Osteocyte (in vitro differentiated cells): ENCODE measurements around the gene KLF17. TPM values are rescaled to one million over a fixed set of nuclear protein-coding genes. Genes with fewer than 3 reads are reported as not detected.

Experiments used
- DNase-seq: peaks from one replicate; pipeline ENCODE4 v3.0.0; 2021; ENCODE audit warnings: mixed read lengths; ENCODE audit not compliant: unreplicated experiment; ENCODE audit errors: extremely low spot score
- H3K27ac Mint-ChIP-seq: one replicate; pipeline ENCODE4 v1.8.0; 2021; ENCODE audit warnings: mild to moderate bottlenecking, mixed read lengths; ENCODE audit not compliant: unreplicated experiment
- H3K27me3 Mint-ChIP-seq: one replicate; pipeline ENCODE4 v1.8.0; 2021; ENCODE audit warnings: mixed read lengths; ENCODE audit not compliant: unreplicated experiment
- H3K36me3 Mint-ChIP-seq: one replicate; pipeline ENCODE4 v1.8.0; 2021; ENCODE audit warnings: mixed read lengths; ENCODE audit not compliant: unreplicated experiment
- H3K4me1 Mint-ChIP-seq: one replicate; pipeline ENCODE4 v1.8.0; 2021; ENCODE audit warnings: mixed read lengths; ENCODE audit not compliant: unreplicated experiment
- H3K4me3 Mint-ChIP-seq: one replicate; pipeline ENCODE4 v1.8.0; 2021; ENCODE audit warnings: mild to moderate bottlenecking, moderate library complexity, mixed read lengths; ENCODE audit not compliant: unreplicated experiment
- H3K9me3 Mint-ChIP-seq: one replicate; pipeline ENCODE4 v1.8.0; 2021; ENCODE audit warnings: mixed read lengths; ENCODE audit not compliant: unreplicated experiment
- CTCF ChIP-seq: fragments of 200-600 bp; sonication (generic); IDR thresholded peaks from 2 replicates; pipeline ENCODE4 v1.5.0; 2021; ENCODE audit warnings: antibody characterized with exemption, mild to moderate bottlenecking, moderate library complexity
- long read RNA-seq: library from polyadenylated mRNA; unstranded; transcript quantifications from one replicate; pipeline ENCODE4 v2.0.0, GENCODE V29; 2021
- total RNA-seq: library from RNA; stranded (reverse); gene quantifications from 2 replicates; pipeline ENCODE4 v1.2.1, GENCODE V29; 2021

Gene KLF17
- not detected in 2 replicates for total RNA-seq
- long read RNA-seq = 0 reads

GRCh38 chr1:44118682-44119081, at the start of gene KLF17:
Gene KLF17, plus strand, starts transcription at chr1:44118821. Its CDS starts 87 bp downstream, at chr1:44118908.
- Mint-ChIP-seq H3K27ac (no peak within 1 kb of the TSS), H3K4me3 (no peak within 1 kb of the TSS), H3K36me3 (no peaks in the 10 kb centered on the region), H3K4me1 (no peaks in the 10 kb centered on the region), H3K27me3 (peaks cover 62% of the 10 kb centered on the region), H3K9me3 (no peaks in the 10 kb centered on the region)
- DNase-seq = no peak
- no peak for TF ChIP-seq CTCF

- no peaks in the 10 kb centered on the region for H3K36me3 Mint-ChIP-seq
- no peak for TF ChIP-seq CTCF
- H3K27ac Mint-ChIP-seq = no peak overlapping the region
- peaks cover 3% of the 10 kb centered on the region for H3K9me3 Mint-ChIP-seq
- no peak overlapping the region for H3K4me3 Mint-ChIP-seq
- peaks cover 2% of the 10 kb centered on the region for H3K4me1 Mint-ChIP-seq
- DNase-seq = no peak
- peaks cover 48% of the 10 kb centered on the region for H3K27me3 Mint-ChIP-seq
Measured at GRCh38 chr1:44071461-44071860, 47.2 kb upstream of the KLF17 start.

DNA sequence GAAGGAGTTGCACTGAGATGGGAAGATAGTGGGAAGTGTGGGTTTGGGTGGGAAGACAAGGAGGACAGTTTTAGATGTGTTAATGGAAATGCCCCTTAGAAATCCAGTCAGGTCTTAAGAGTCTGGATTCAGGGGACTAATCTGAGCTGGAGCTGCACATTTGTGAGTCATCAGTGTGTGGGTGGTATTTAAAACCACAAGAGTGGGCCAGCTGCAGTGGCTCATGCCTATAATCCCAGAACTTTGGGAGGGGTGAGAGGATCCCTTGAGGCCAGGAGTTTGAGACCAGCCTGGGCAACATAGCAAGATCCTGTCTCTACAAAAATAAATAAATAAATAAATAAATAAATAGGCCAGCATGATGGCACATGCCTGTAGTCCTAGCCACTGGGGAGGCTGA, 46.4 kb upstream of the KLF17 start:
- peaks cover 2% of the 10 kb centered on the region for H3K4me1 Mint-ChIP-seq
- DNase-seq = no peak
- no peak overlapping the region for H3K27ac Mint-ChIP-seq

DNA sequence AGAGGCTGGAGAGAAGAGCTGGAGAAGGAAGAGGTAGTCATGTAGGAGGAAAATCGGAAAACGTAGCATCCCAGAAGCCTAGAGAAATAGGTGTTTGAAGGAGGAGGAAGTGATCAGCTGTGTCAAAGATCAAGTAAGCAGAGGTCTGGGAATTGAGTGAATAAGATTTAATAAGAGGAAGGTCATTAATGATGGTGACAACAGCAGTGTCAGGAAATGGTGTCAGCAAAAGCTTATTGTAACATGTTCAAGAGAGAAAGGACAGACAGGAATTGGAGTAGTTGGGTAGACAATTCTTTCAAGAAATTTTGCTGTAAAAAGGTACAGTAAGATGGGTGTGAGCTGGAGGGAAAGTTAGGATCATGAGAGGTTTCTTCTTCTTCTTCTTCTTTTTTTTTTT, 45.8 kb upstream of the KLF17 start:
- no peak for DNase-seq
- TF ChIP-seq CTCF = no peak
- H3K27me3 Mint-ChIP-seq = peaks cover 41% of the 10 kb centered on the region
- H3K4me3 Mint-ChIP-seq = no peak overlapping the region
- no peaks in the 10 kb centered on the region for H3K36me3 Mint-ChIP-seq
- peaks cover 2% of the 10 kb centered on the region for H3K4me1 Mint-ChIP-seq
- H3K27ac Mint-ChIP-seq = no peak overlapping the region
- peaks cover 3% of the 10 kb centered on the region for H3K9me3 Mint-ChIP-seq

More for the DNA sequence above, 46.4 kb upstream of the KLF17 start:
- Mint-ChIP-seq H3K36me3 (no peaks in the 10 kb centered on the region), H3K9me3 (peaks cover 3% of the 10 kb centered on the region), H3K27me3 (peaks cover 42% of the 10 kb centered on the region), H3K4me3 (no peak overlapping the region)
- no peak for TF ChIP-seq CTCF

GRCh38 chr1:44073528-44073927, 45.1 kb upstream of the KLF17 start:
- Mint-ChIP-seq H3K27me3 (peaks cover 42% of the 10 kb centered on the region), H3K9me3 (peaks cover 3% of the 10 kb centered on the region), H3K36me3 (no peaks in the 10 kb centered on the region), H3K4me3 (no peak overlapping the region), H3K27ac (no peak overlapping the region), H3K4me1 (peaks cover 2% of the 10 kb centered on the region)
- TF ChIP-seq CTCF = no peak
- no peak for DNase-seq
